Endothelial cell of umbilical vein (primary cell): ENCODE results near the gene AGMAT.

Source experiments
- GATA2 ChIP-seq: IDR thresholded peaks from 2 replicates; pipeline ENCODE4 v1.7.0; 2011; ENCODE audit warnings: low read depth, mild to moderate bottlenecking, moderate library complexity, mixed read lengths, low read length; ENCODE audit not compliant: insufficient read length, insufficient read depth
- POLR2A ChIP-seq: IDR thresholded peaks from 2 replicates; pipeline ENCODE4 v1.6.1; 2012; ENCODE audit warnings: low read depth, mild to moderate bottlenecking, control low read depth, low read length
- TF ChIP-seq, protein P1 (sequence below), 2 donors: IDR thresholded peaks; 1 replicate in 1 of 2; 2 replicates in 1 of 2; pipeline ENCODE4 v1.5.1; 2011; ENCODE audit warnings: low read length in 2 of 2, mild to moderate bottlenecking in 2 of 2, moderate library complexity in 2 of 2, control low read depth in 1 of 2, inconsistent platforms in 1 of 2, low read depth in 1 of 2; ENCODE audit not compliant: insufficient read depth in 1 of 2; ENCODE audit errors: extremely low read depth in 1 of 2

DNA sequence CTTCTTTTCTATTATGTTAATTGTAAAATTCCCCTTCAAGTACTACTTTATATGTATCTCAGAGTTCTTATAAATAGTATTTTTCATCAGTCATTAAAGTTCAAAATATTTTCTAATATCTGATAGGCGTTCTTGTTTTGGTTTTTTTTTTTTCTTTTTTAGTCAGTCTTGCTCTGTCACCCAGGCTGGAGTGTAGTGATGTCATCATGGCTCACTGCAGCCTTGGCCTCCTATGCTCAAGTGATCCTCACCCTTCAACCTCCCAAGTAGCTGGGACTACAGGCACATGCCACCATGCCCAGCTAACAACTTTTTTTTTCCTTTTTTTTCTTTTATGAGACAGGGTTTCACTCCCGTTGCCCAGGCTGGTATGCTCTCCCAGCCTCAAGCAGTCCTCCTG lies 27.3 kb downstream of the AGMAT start:
- TF ChIP-seq POLR2A (no peak), GATA2 (no peak)
- TF ChIP-seq, protein P1, sequence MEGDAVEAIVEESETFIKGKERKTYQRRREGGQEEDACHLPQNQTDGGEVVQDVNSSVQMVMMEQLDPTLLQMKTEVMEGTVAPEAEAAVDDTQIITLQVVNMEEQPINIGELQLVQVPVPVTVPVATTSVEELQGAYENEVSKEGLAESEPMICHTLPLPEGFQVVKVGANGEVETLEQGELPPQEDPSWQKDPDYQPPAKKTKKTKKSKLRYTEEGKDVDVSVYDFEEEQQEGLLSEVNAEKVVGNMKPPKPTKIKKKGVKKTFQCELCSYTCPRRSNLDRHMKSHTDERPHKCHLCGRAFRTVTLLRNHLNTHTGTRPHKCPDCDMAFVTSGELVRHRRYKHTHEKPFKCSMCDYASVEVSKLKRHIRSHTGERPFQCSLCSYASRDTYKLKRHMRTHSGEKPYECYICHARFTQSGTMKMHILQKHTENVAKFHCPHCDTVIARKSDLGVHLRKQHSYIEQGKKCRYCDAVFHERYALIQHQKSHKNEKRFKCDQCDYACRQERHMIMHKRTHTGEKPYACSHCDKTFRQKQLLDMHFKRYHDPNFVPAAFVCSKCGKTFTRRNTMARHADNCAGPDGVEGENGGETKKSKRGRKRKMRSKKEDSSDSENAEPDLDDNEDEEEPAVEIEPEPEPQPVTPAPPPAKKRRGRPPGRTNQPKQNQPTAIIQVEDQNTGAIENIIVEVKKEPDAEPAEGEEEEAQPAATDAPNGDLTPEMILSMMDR (IDR thresholded peaks at IDR 0.05; ENCODE audit: extremely low read depth in 1 of 2, insufficient read depth in 1 of 2, low read depth in 1 of 2, low read length in 2 of 2) = no peak
